CD8-positive, alpha-beta memory T cell (primary cell): ENCODE data around the gene CCDC88A. TPM values are rescaled to one million over a fixed set of nuclear protein-coding genes. Genes with fewer than 3 reads are reported as not detected.
A peak's percentile ranks its signal among the peaks of the same experiment; 100 is the strongest.

Experiments
- CTCF ChIA-PET: fragments of 350-600 bp; sonication (Branson Sonifier 250); formaldehyde crosslinking; loops from one replicate; lab custom pipeline; 2021; ENCODE audit warnings: antibody characterized with exemption; lab: Charles Lee
- POLR2A ChIA-PET: fragments of 350-600 bp; sonication (Branson Sonifier 250); formaldehyde crosslinking; loops from one replicate; lab custom pipeline; 2021; ENCODE audit warnings: antibody characterized with exemption; lab: Charles Lee
- DNase-seq, 5 donors: peaks; one replicate each; pipeline versions ENCODE4 v3.0.0 to v3.0.0-alpha.2; 2020 to 2022; ENCODE audit warnings: mixed read lengths in 1 of 5
- H3K27ac ChIP-seq: one replicate; pipeline ENCODE4 v1.7.0; 2013; ENCODE audit warnings: low read depth, mild to moderate bottlenecking, low read length, moderate library complexity
- H3K27me3 ChIP-seq: 2 replicates; pipeline ENCODE4 v1.7.0; 2013; ENCODE audit warnings: low read length, mild to moderate bottlenecking; ENCODE audit not compliant: insufficient read depth, poor library complexity, severe bottlenecking
- H3K36me3 ChIP-seq: 2 replicates; pipeline ENCODE4 v1.7.0; 2013; ENCODE audit warnings: mild to moderate bottlenecking, low read length, moderate library complexity; ENCODE audit not compliant: insufficient read depth
- H3K4me1 ChIP-seq: 2 replicates; pipeline ENCODE4 v1.7.0; 2013; ENCODE audit warnings: mild to moderate bottlenecking, low read length, moderate library complexity; ENCODE audit not compliant: insufficient read depth
- H3K4me3 ChIP-seq: 2 replicates; pipeline ENCODE4 v1.7.0; 2013; ENCODE audit warnings: mild to moderate bottlenecking, low read length
- H3K9me3 ChIP-seq: 2 replicates; pipeline ENCODE4 v1.7.0; 2013; ENCODE audit warnings: mild to moderate bottlenecking, low read length
- H3K27ac Mint-ChIP-seq, 8 donors: one replicate each; pipeline ENCODE4 v1.8.0; 2020 to 2021; ENCODE audit warnings: mixed read lengths in 8 of 8, mild to moderate bottlenecking in 6 of 8, inconsistent platforms in 3 of 8, moderate library complexity in 3 of 8
- H3K27me3 Mint-ChIP-seq, 2 donors: one replicate each; pipeline ENCODE4 v1.8.0; 2020 to 2021; ENCODE audit warnings: mixed read lengths in 2 of 2, mild to moderate bottlenecking in 1 of 2, moderate library complexity in 1 of 2
- H3K36me3 Mint-ChIP-seq, 3 donors: one replicate each; pipeline ENCODE4 v1.8.0; 2020 to 2021; ENCODE audit warnings: mixed read lengths in 3 of 3, inconsistent platforms in 1 of 3, mild to moderate bottlenecking in 1 of 3
- H3K4me1 Mint-ChIP-seq, 3 donors: one replicate each; pipeline ENCODE4 v1.8.0; 2020 to 2021; ENCODE audit warnings: mixed read lengths in 3 of 3, inconsistent platforms in 1 of 3, mild to moderate bottlenecking in 1 of 3
- H3K4me3 Mint-ChIP-seq, 7 donors: one replicate each; pipeline ENCODE4 v1.8.0; 2020 to 2021; ENCODE audit warnings: mixed read lengths in 7 of 7, mild to moderate bottlenecking in 6 of 7, moderate library complexity in 4 of 7, inconsistent platforms in 2 of 7
- H3K9me3 Mint-ChIP-seq, 5 donors: one replicate each; pipeline ENCODE4 v1.8.0; 2020 to 2022; ENCODE audit warnings: mixed read lengths in 5 of 5, mild to moderate bottlenecking in 3 of 5, moderate library complexity in 2 of 5, inconsistent platforms in 1 of 5
- polyA plus RNA-seq: library from polyadenylated mRNA; unstranded; fragments of 300-500 nt; fragmentation: Illumina TruSeq; gene quantifications from one replicate; pipeline ENCODE4 v1.2.3, GENCODE V29; 2021
- total RNA-seq, 2 experiments: library from RNA; stranded (reverse); gene quantifications; one replicate each; pipeline ENCODE4 v1.2.3, GENCODE V29; 2021

The CCDC88A gene
- total and polyA plus RNA-seq, 3 experiments from 2014 or later: 9.5 to 10.7 (median 9.5) TPM

GRCh38 chr2:55405116-55405515 lies 14.5 kb downstream of the CCDC88A start:
- Mint-ChIP-seq H3K27ac (peak overlapping the region in 1 of 8 donors; percentile 59), H3K27me3 (no peaks in the 10 kb centered on the region), H3K4me1 (peaks cover 2 to 7% (median 4%) of the 10 kb centered on the region in 3 donors), H3K4me3 (no peak overlapping the region), H3K9me3 (no peaks in the 10 kb centered on the region), H3K36me3 (peaks cover 0 to 9% (median 5%) of the 10 kb centered on the region in 3 donors)
- ChIA-PET CTCF (no interaction called here), POLR2A (no interaction called here)
- no peaks in the 10 kb centered on the region for H3K27me3 ChIP-seq
- H3K36me3 ChIP-seq: no peaks in the 10 kb centered on the region
- H3K9me3 ChIP-seq: no peaks in the 10 kb centered on the region
- no peak for DNase-seq
- no peak overlapping the region for H3K4me3 ChIP-seq
- H3K4me1 ChIP-seq: no peaks in the 10 kb centered on the region
- H3K27ac ChIP-seq: no peak overlapping the region

GRCh38 chr2:55403256-55403998 lies 16.2 kb downstream of the CCDC88A start:
- no peak overlapping the region for H3K27ac Mint-ChIP-seq
- H3K36me3 Mint-ChIP-seq: peaks cover 0 to 9% (median 5%) of the 10 kb centered on the region in 3 donors
- Histone ChIP-seq H3K27ac (no peak overlapping the region), H3K36me3 (no peaks in the 10 kb centered on the region), H3K4me3 (no peak overlapping the region), H3K27me3 (no peaks in the 10 kb centered on the region), H3K4me1 (no peaks in the 10 kb centered on the region), H3K9me3 (no peaks in the 10 kb centered on the region)
- H3K4me3 Mint-ChIP-seq: no peak overlapping the region
- no peaks in the 10 kb centered on the region for H3K9me3 Mint-ChIP-seq
- H3K27me3 Mint-ChIP-seq: no peaks in the 10 kb centered on the region
- no peak for DNase-seq
- H3K4me1 Mint-ChIP-seq: no peaks in the 10 kb centered on the region
- ChIA-PET CTCF (no interaction called here), POLR2A (no interaction called here)

GRCh38 chr2:55401124-55401523 lies 18.5 kb downstream of the CCDC88A start:
- Mint-ChIP-seq H3K9me3 (no peaks in the 10 kb centered on the region), H3K27ac (no peak overlapping the region), H3K4me3 (no peak overlapping the region), H3K4me1 (no peaks in the 10 kb centered on the region), H3K27me3 (no peaks in the 10 kb centered on the region), H3K36me3 (peaks cover 0 to 9% (median 5%) of the 10 kb centered on the region in 3 donors)
- ChIA-PET POLR2A (no interaction called here), CTCF (no interaction called here)
- Histone ChIP-seq H3K36me3 (no peaks in the 10 kb centered on the region), H3K27ac (no peak overlapping the region), H3K9me3 (no peaks in the 10 kb centered on the region), H3K4me1 (no peaks in the 10 kb centered on the region), H3K4me3 (no peak overlapping the region), H3K27me3 (no peaks in the 10 kb centered on the region)
- DNase-seq: no peak

- Histone ChIP-seq H3K9me3 (no peaks in the 10 kb centered on the region), H3K4me3 (no peak overlapping the region), H3K36me3 (no peaks in the 10 kb centered on the region), H3K4me1 (no peaks in the 10 kb centered on the region), H3K27ac (no peak overlapping the region), H3K27me3 (no peaks in the 10 kb centered on the region)
- no peaks in the 10 kb centered on the region for H3K9me3 Mint-ChIP-seq
- POLR2A ChIA-PET: no interaction called here
- H3K4me1 Mint-ChIP-seq: no peaks in the 10 kb centered on the region
- CTCF ChIA-PET: no interaction called here
- no peak overlapping the region for H3K4me3 Mint-ChIP-seq
- H3K27me3 Mint-ChIP-seq: no peaks in the 10 kb centered on the region
- no peak overlapping the region for H3K27ac Mint-ChIP-seq
- DNase-seq: no peak
- peaks cover under 1 to 9% (median 5%) of the 10 kb centered on the region in 3 donors for H3K36me3 Mint-ChIP-seq
Measured at GRCh38 chr2:55400332-55400731, 19.3 kb downstream of the CCDC88A start.

GRCh38 chr2:55399815-55400214 lies 19.8 kb downstream of the CCDC88A start:
- Histone ChIP-seq H3K27me3 (no peaks in the 10 kb centered on the region), H3K9me3 (no peaks in the 10 kb centered on the region), H3K4me1 (no peaks in the 10 kb centered on the region), H3K36me3 (no peaks in the 10 kb centered on the region), H3K27ac (no peak overlapping the region), H3K4me3 (no peak overlapping the region)
- POLR2A ChIA-PET: no interaction called here
- Mint-ChIP-seq H3K4me1 (no peaks in the 10 kb centered on the region), H3K9me3 (no peaks in the 10 kb centered on the region), H3K27me3 (no peaks in the 10 kb centered on the region), H3K4me3 (no peak overlapping the region), H3K27ac (no peak overlapping the region), H3K36me3 (peaks cover 1 to 6% (median 4%) of the 10 kb centered on the region in 3 donors)
- no peak for DNase-seq
- CTCF ChIA-PET: no interaction called here

GRCh38 chr2:55395724-55396605 lies 23.7 kb downstream of the CCDC88A start:
- POLR2A ChIA-PET: no interaction called here
- H3K27ac Mint-ChIP-seq: no peak overlapping the region
- H3K9me3 Mint-ChIP-seq: peaks cover 0 to 6% (median under 1%) of the 10 kb centered on the region in 5 donors
- Histone ChIP-seq H3K4me3 (no peak overlapping the region), H3K36me3 (no peaks in the 10 kb centered on the region), H3K4me1 (no peaks in the 10 kb centered on the region), H3K9me3 (no peaks in the 10 kb centered on the region), H3K27ac (no peak overlapping the region), H3K27me3 (no peaks in the 10 kb centered on the region)
- CTCF ChIA-PET: no interaction called here
- H3K36me3 Mint-ChIP-seq: peaks cover 0 to 4% (median 0%) of the 10 kb centered on the region in 3 donors
- no peak for DNase-seq
- H3K27me3 Mint-ChIP-seq: no peaks in the 10 kb centered on the region
- no peak overlapping the region for H3K4me3 Mint-ChIP-seq
- H3K4me1 Mint-ChIP-seq: no peaks in the 10 kb centered on the region

GRCh38 chr2:55391615-55392242 lies 27.9 kb downstream of the CCDC88A start:
- Mint-ChIP-seq H3K27ac (no peak overlapping the region), H3K27me3 (no peaks in the 10 kb centered on the region), H3K36me3 (peaks cover 0 to 4% (median 2%) of the 10 kb centered on the region in 3 donors), H3K4me1 (no peaks in the 10 kb centered on the region), H3K4me3 (no peak overlapping the region), H3K9me3 (peaks cover 0 to 7% (median 1%) of the 10 kb centered on the region in 5 donors)
- no peaks in the 10 kb centered on the region for H3K4me1 ChIP-seq
- H3K36me3 ChIP-seq: no peaks in the 10 kb centered on the region
- ChIA-PET CTCF (no interaction called here), POLR2A (no interaction called here)
- no peaks in the 10 kb centered on the region for H3K27me3 ChIP-seq
- DNase-seq: no peak
- H3K4me3 ChIP-seq: no peak overlapping the region
- H3K9me3 ChIP-seq: no peaks in the 10 kb centered on the region
- H3K27ac ChIP-seq: no peak overlapping the region

GRCh38 chr2:55391155-55391554 lies 28.5 kb downstream of the CCDC88A start:
- Mint-ChIP-seq H3K4me3 (no peak overlapping the region), H3K4me1 (no peaks in the 10 kb centered on the region), H3K36me3 (peaks cover 0 to 4% (median 2%) of the 10 kb centered on the region in 3 donors), H3K27ac (no peak overlapping the region), H3K9me3 (peaks cover 0 to 7% (median 1%) of the 10 kb centered on the region in 5 donors), H3K27me3 (no peaks in the 10 kb centered on the region)
- DNase-seq: no peak
- ChIA-PET CTCF (no interaction called here), POLR2A (no interaction called here)
- no peaks in the 10 kb centered on the region for H3K36me3 ChIP-seq
- no peak overlapping the region for H3K27ac ChIP-seq
- no peak overlapping the region for H3K4me3 ChIP-seq
- no peaks in the 10 kb centered on the region for H3K27me3 ChIP-seq
- H3K9me3 ChIP-seq: no peaks in the 10 kb centered on the region
- H3K4me1 ChIP-seq: no peaks in the 10 kb centered on the region
